ENCODE results near the gene CDKN3.
"Not testable (repeated sequence)": the region's sequence is repeated elsewhere in the genome, so short reads cannot be mapped to it uniquely, and the experiment has no call there.

Gene CDKN3

GRCh38 chr14:54424479-54424901 lies 27.7 kb downstream of the CDKN3 start:
- no peak for DNase-seq (ENCODE audit: low read depth)

GRCh38 chr14:54425068-54425467 lies 28.3 kb downstream of the CDKN3 start:
- DNase-seq (ENCODE audit: low read depth) = no peak

- DNase-seq (ENCODE audit: low read depth) = no peak
These were observed 28.9 kb downstream of the CDKN3 start for GRCh38 chr14:54425537-54426274.

GRCh38 chr14:54427871-54428270 lies 31.1 kb downstream of the CDKN3 start:
- DNase-seq (ENCODE audit: low read depth) = no peak

- no peak for DNase-seq (ENCODE audit: low read depth)
These were observed 31.7 kb downstream of the CDKN3 start for GRCh38 chr14:54428527-54428926.

GRCh38 chr14:54435500-54435981 lies 38.7 kb downstream of the CDKN3 start:
- DNase-seq (ENCODE audit: low read depth) = no peak

GRCh38 chr14:54437954-54438353 lies 41.1 kb downstream of the CDKN3 start:
- not testable (repeated sequence) for DNase-seq (ENCODE audit: low read depth)

- no peak for DNase-seq (ENCODE audit: low read depth)
These were observed 41.9 kb downstream of the CDKN3 start for GRCh38 chr14:54438703-54439102.

GRCh38 chr14:54440037-54440436 lies 43.2 kb downstream of the CDKN3 start:
- no peak for DNase-seq (ENCODE audit: low read depth)

- no peak for DNase-seq (ENCODE audit: low read depth)
These were observed 43.7 kb downstream of the CDKN3 start for GRCh38 chr14:54440476-54440872.

- peak; percentile 53 for DNase-seq (ENCODE audit: low read depth)
These were observed 44.4 kb downstream of the CDKN3 start, which contains the start of gene CNIH1 for GRCh38 chr14:54440873-54441868. TSS of gene CNIH1 (minus strand) at chr14:54441374. CDS start at chr14:54441327, 47 bp downstream.

GRCh38 chr14:54442961-54443360 lies 46.2 kb downstream of the CDKN3 start:
- DNase-seq (ENCODE audit: low read depth) = not testable (repeated sequence)

- DNase-seq (ENCODE audit: low read depth) = no peak
These were observed 47.2 kb downstream of the CDKN3 start for GRCh38 chr14:54443981-54444380.

GRCh38 chr14:54444681-54445080 lies 47.9 kb downstream of the CDKN3 start:
- DNase-seq (ENCODE audit: low read depth) = no peak

- no peak for DNase-seq (ENCODE audit: low read depth)
These were observed 49.4 kb downstream of the CDKN3 start for GRCh38 chr14:54446161-54446693.

- DNase-seq (ENCODE audit: low read depth) = no peak
These were observed 50.5 kb downstream of the CDKN3 start for GRCh38 chr14:54447231-54447692.

GRCh38 chr14:54450535-54450934 lies 53.7 kb downstream of the CDKN3 start:
- peak; percentile 50 for DNase-seq (ENCODE audit: low read depth)

- no peak for DNase-seq (ENCODE audit: low read depth)
These were observed 54.4 kb downstream of the CDKN3 start for GRCh38 chr14:54451121-54451601.

GRCh38 chr14:54451961-54452360 lies 55.2 kb downstream of the CDKN3 start:
- no peak for DNase-seq (ENCODE audit: low read depth)

- no peak for DNase-seq (ENCODE audit: low read depth)
These were observed 56.4 kb downstream of the CDKN3 start for GRCh38 chr14:54453252-54453651.

- not testable (repeated sequence) for DNase-seq (ENCODE audit: low read depth)
These were observed 57.2 kb downstream of the CDKN3 start for GRCh38 chr14:54453990-54454389.

- DNase-seq (ENCODE audit: low read depth) = no peak
These were observed 58.6 kb downstream of the CDKN3 start for GRCh38 chr14:54455363-54455762.

All from GM04503 (cell line).